ENCODE results near the gene ADGRL3. TPM values are rescaled to one million over a fixed set of nuclear protein-coding genes. Genes with fewer than 3 reads are reported as not detected.

ADGRL3 gene
- total RNA-seq, 1 donor from 2014 or later = 31.3 TPM

DNA sequence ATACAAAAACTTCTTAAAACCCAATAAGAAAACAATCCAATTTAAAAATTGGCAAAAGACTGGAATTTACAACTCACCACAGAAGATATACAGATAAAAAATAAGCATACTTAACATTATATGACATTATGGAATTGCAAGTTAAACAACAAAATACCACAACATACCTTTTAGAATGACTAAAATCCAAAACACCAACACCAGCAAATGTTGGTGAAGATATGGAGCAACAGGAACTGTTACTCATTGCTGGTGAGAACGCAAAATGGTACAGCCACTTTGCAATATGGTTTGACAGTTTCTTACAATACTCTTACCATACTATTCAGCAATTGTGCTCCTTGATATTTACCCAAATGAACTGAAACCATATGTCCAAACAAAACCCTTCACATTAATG, 112.4 kb downstream of the ADGRL3 start:
- Histone ChIP-seq H3K9ac (ENCODE audit: low read length) (no peak overlapping the region), H3K9me3 (ENCODE audit: insufficient read depth, low read depth, low read length) (no peaks in the 10 kb centered on the region), H3K79me2 (ENCODE audit: insufficient read depth, low read length) (no peaks in the 10 kb centered on the region), H3K27me3 (ENCODE audit: insufficient read depth, low read length) (no peaks in the 10 kb centered on the region), H3K4me3 (ENCODE audit: insufficient read depth, low read depth, low read length) (no peak overlapping the region), H2AFZ (ENCODE audit: low read depth, low read length) (no peak overlapping the region), H3K4me1 (ENCODE audit: insufficient read depth, low read length) (no peaks in the 10 kb centered on the region), H4K20me1 (ENCODE audit: insufficient read depth, low read length) (no peaks in the 10 kb centered on the region), H3K4me2 (ENCODE audit: low read length) (no peak overlapping the region), H3K36me3 (ENCODE audit: insufficient read depth, low read length) (no peaks in the 10 kb centered on the region), H3K27ac (ENCODE audit: low read depth, low read length) (no peak overlapping the region)
- Mint-ChIP-seq H3K9me3 (ENCODE audit: unreplicated experiment) (no peaks in the 10 kb centered on the region), H3K4me3 (ENCODE audit: unreplicated experiment) (no peak overlapping the region), H3K4me1 (ENCODE audit: low read depth, unreplicated experiment) (peaks cover 11% of the 10 kb centered on the region), H3K27me3 (ENCODE audit: low read depth, unreplicated experiment) (no peaks in the 10 kb centered on the region), H3K36me3 (ENCODE audit: low read depth, unreplicated experiment) (no peaks in the 10 kb centered on the region), H3K27ac (ENCODE audit: unreplicated experiment) (no peak overlapping the region)
- TF ChIP-seq EZH2 (IDR thresholded peaks at IDR 0.05; ENCODE audit: insufficient read depth, low read length) = no peak
- TF ChIP-seq, protein P1, sequence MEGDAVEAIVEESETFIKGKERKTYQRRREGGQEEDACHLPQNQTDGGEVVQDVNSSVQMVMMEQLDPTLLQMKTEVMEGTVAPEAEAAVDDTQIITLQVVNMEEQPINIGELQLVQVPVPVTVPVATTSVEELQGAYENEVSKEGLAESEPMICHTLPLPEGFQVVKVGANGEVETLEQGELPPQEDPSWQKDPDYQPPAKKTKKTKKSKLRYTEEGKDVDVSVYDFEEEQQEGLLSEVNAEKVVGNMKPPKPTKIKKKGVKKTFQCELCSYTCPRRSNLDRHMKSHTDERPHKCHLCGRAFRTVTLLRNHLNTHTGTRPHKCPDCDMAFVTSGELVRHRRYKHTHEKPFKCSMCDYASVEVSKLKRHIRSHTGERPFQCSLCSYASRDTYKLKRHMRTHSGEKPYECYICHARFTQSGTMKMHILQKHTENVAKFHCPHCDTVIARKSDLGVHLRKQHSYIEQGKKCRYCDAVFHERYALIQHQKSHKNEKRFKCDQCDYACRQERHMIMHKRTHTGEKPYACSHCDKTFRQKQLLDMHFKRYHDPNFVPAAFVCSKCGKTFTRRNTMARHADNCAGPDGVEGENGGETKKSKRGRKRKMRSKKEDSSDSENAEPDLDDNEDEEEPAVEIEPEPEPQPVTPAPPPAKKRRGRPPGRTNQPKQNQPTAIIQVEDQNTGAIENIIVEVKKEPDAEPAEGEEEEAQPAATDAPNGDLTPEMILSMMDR (IDR thresholded peaks at IDR 0.05; ENCODE audit: insufficient read depth, low read depth, low read length) = no peak
- peak; percentile 42 for DNase-seq (ENCODE audit: low read depth)
- no peak for FAIRE-seq

DNA sequence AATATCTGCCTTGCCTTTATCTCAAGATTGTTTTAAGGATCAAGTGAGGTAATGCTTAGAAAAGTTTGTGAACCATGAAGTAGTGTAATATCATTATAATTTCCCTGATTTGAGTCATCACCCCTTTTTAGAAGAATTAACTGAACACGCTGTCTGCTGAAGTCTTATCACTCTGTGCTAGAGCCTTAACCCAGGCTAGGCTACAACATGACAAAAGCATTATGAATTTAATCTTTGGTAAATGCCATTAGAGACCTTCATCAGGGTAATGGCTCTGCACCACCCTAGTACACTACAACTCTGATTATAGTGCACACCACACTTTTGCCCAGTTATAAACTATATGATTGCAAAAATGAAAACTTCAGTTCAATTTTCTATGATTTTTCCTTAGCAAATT, 118.3 kb downstream of the ADGRL3 start:
- Histone ChIP-seq H3K79me2 (ENCODE audit: insufficient read depth, low read length) (no peaks in the 10 kb centered on the region), H3K27ac (ENCODE audit: low read depth, low read length) (no peak overlapping the region), H3K4me1 (ENCODE audit: insufficient read depth, low read length) (peaks cover 10% of the 10 kb centered on the region), H3K4me3 (ENCODE audit: insufficient read depth, low read depth, low read length) (no peak overlapping the region), H4K20me1 (ENCODE audit: insufficient read depth, low read length) (no peaks in the 10 kb centered on the region), H2AFZ (ENCODE audit: low read depth, low read length) (no peak overlapping the region), H3K27me3 (ENCODE audit: insufficient read depth, low read length) (no peaks in the 10 kb centered on the region), H3K36me3 (ENCODE audit: insufficient read depth, low read length) (no peaks in the 10 kb centered on the region), H3K9ac (ENCODE audit: low read length) (no peak overlapping the region), H3K9me3 (ENCODE audit: insufficient read depth, low read depth, low read length) (no peaks in the 10 kb centered on the region), H3K4me2 (ENCODE audit: low read length) (no peak overlapping the region)
- no peak overlapping the region for H3K4me3 Mint-ChIP-seq (ENCODE audit: unreplicated experiment)
- no peak overlapping the region for H3K27ac Mint-ChIP-seq (ENCODE audit: unreplicated experiment)
- DNase-seq (ENCODE audit: low read depth) (peak; percentile 12), FAIRE-seq (no peak)
- peaks cover 2% of the 10 kb centered on the region for H3K9me3 Mint-ChIP-seq (ENCODE audit: unreplicated experiment)
- no peaks in the 10 kb centered on the region for H3K27me3 Mint-ChIP-seq (ENCODE audit: low read depth, unreplicated experiment)
- peaks cover 12% of the 10 kb centered on the region for H3K4me1 Mint-ChIP-seq (ENCODE audit: low read depth, unreplicated experiment)
- TF ChIP-seq, protein P1 (IDR thresholded peaks at IDR 0.05; ENCODE audit: insufficient read depth, low read depth, low read length) = no peak
- no peak for TF ChIP-seq EZH2 (IDR thresholded peaks at IDR 0.05; ENCODE audit: insufficient read depth, low read length)
- H3K36me3 Mint-ChIP-seq (ENCODE audit: low read depth, unreplicated experiment) = peaks cover 4% of the 10 kb centered on the region

DNA sequence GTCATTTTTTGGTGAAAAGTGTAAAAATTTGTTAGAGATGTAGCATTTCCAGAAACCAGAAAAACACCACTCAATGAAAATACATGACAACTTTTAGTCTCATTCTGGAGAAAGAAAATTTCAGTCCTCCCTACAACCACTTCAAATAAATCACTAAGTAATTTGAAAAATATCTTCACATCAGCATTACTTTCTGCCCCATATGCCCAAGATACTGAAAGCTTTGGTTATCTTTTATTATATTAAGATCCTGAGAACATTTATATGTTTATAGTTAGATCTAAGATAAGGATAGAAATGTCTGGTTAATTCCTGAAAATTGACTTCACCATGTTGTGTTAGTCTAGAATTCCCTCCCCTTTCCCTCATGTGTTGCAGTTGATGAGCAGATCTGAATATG, 119.0 kb downstream of the ADGRL3 start:
- Histone ChIP-seq H3K36me3 (ENCODE audit: insufficient read depth, low read length) (no peaks in the 10 kb centered on the region), H2AFZ (ENCODE audit: low read depth, low read length) (no peak overlapping the region), H3K27ac (ENCODE audit: low read depth, low read length) (no peak overlapping the region), H3K4me3 (ENCODE audit: insufficient read depth, low read depth, low read length) (no peak overlapping the region), H4K20me1 (ENCODE audit: insufficient read depth, low read length) (no peaks in the 10 kb centered on the region), H3K27me3 (ENCODE audit: insufficient read depth, low read length) (no peaks in the 10 kb centered on the region), H3K9me3 (ENCODE audit: insufficient read depth, low read depth, low read length) (no peaks in the 10 kb centered on the region), H3K4me2 (ENCODE audit: low read length) (no peak overlapping the region), H3K9ac (ENCODE audit: low read length) (no peak overlapping the region), H3K79me2 (ENCODE audit: insufficient read depth, low read length) (no peaks in the 10 kb centered on the region), H3K4me1 (ENCODE audit: insufficient read depth, low read length) (peaks cover 10% of the 10 kb centered on the region)
- Mint-ChIP-seq H3K27me3 (ENCODE audit: low read depth, unreplicated experiment) (no peaks in the 10 kb centered on the region), H3K4me3 (ENCODE audit: unreplicated experiment) (no peak overlapping the region), H3K27ac (ENCODE audit: unreplicated experiment) (no peak overlapping the region), H3K4me1 (ENCODE audit: low read depth, unreplicated experiment) (peaks cover 12% of the 10 kb centered on the region), H3K9me3 (ENCODE audit: unreplicated experiment) (peaks cover 5% of the 10 kb centered on the region), H3K36me3 (ENCODE audit: low read depth, unreplicated experiment) (peaks cover 7% of the 10 kb centered on the region)
- DNase-seq (ENCODE audit: low read depth) = no peak
- no peak for TF ChIP-seq EZH2 (IDR thresholded peaks at IDR 0.05; ENCODE audit: insufficient read depth, low read length)
- TF ChIP-seq, protein P1 (IDR thresholded peaks at IDR 0.05; ENCODE audit: insufficient read depth, low read depth, low read length) = no peak
- FAIRE-seq = no peak
